CD1c-positive myeloid dendritic cell (primary cell): ENCODE measurements around the gene PBOV1.
A peak's percentile ranks its signal among the peaks of the same experiment; 100 is the strongest.

ENCODE experiments used
- DNase-seq: peaks from one replicate; pipeline ENCODE4 v3.0.0-alpha.2; 2016; ENCODE audit errors: extremely low spot score

PBOV1 gene

DNA sequence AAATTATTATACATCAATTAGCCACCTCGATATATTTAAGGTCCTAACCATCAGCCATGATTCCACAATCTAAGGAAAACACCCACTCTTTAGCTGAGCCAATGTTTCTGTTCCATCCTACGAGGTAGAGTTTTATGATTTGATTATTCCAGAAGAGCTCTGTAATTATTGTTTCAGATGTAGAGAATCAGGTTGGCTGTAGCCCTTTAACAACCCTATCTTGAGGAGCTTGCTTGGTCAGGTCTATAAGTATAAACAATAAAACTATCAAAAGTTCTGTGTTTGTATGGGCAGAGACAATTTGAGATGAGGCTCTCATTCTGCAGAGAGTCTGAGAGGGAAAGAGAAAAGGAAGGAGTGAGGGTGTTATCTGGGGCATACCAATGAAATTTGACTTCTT is at the start of gene PBOV1:
Gene PBOV1 (minus strand): TSS at position 43 of the 400 bp plus-strand sequence. CDS start 96 bp downstream, outside the sequence.
- no peak for DNase-seq

DNA sequence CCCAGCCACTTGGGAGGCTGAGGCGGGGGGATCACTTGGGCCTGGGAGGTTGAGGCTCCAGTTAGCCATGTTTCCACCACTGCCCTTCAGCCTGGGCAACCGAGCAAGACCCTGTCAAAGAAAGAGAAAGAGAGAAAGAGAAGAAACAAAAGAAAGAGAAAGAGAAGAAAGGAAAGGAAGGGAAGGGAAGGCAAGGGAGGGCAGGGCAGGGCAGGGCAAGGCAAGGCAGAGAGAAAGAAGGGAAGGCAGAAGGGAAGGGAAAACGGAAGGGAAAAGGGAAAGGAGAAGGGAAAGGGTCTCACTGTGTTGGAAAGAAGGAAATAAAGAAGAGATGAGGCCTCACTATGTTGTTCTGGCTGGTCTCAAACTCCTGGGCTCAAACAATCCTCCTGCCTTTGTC is 47.8 kb upstream of the PBOV1 start:
- no peak for DNase-seq

DNA sequence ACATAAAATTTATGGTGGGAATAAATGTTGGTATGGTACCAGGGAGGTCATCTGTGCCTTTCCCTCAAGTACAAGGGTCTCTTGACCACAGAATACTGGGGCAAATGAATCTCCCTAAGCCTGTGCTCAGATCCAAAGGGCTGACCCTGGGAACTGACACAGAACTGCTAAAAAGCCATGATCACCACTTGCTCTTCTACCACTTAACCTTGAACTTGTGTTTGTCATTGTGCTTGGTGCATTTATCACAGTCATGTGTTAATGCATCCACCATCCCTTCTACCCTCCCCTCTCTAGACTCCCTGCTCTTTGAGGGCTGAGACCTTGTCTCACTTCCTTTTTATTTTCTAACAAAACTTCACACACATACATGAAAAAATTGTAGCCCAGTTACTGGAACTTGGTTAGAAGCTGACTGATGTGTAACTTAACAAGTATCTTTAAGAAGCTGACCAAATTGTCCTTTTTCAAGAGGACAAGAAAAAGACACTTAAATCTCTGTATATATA is 46.1 kb upstream of the PBOV1 start:
- peak; percentile 3 for DNase-seq

GRCh38 chr6:138263963-138264362 is 45.7 kb upstream of the PBOV1 start:
- DNase-seq: no peak

DNA sequence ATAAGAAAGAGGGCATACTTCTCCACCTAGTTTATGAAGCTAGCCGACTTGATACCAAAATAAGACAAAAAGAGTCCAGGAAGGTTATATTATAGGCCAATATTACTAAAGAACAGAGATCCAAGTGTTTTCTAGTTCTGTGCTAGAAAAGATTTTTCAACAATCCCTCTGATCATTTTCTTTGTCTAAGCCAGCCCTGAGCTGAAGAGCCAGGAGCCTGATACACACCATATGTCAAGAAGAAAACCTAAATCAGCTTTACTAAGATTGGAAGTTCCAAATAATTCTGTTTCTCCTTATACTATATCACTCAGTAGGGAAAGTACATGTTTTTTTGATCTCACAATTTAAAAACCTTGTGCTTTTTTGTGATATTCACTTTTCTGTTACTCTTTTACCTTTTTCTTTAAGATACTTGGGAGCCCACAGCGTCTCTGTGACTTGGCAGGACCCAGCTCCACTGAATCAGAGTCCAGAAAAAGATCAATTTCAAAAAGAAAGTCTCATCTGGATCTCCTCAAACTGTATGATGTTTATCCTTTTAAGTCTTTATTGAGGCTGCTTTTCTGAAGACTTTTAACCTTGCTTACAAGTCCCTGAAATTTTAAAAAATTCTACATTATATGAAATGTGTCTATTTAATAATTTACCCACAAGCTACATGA is 43.0 kb upstream of the PBOV1 start:
- DNase-seq: no peak

DNA sequence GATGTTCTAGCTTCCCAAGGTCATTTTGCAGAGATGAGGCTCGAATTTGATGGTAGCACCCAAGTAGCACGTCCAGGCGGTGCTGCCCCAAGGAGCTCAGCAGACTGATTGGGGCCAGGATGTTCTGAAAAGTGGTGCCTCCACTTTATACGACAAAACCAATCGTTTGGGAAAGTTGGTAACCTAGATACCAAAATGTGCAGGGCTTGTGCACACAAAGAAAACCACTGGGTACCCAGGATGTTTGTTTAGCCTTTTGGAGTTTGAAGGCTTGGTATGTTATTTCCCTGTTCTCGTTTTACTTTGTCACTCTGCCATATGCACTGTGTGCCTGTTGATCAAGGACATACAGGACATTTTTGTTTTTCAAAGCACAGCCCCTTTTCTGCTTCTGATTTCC is 40.7 kb upstream of the PBOV1 start:
- DNase-seq: no peak

- DNase-seq: no peak
Measured at GRCh38 chr6:138258197-138258596, 39.9 kb upstream of the PBOV1 start.

DNA sequence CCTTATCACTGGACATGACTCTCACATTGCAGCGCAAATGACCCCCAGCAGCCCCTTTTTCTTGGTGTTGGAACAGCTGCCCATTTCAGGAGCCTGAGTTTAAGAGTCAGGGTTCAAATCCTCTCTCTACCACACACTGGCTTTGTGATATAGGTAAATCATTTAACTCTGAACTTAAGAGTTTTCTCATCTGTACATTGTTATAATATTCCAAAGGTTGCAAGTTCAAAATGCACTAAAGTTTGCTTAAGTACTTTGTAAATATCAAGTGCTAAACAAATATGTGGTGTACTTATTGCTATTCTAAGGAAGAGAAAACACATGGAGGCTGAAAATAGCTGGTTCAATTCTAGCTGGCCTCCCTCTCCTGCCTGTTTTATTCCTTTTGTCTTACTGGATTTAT is 39.3 kb upstream of the PBOV1 start:
- DNase-seq: no peak

DNA sequence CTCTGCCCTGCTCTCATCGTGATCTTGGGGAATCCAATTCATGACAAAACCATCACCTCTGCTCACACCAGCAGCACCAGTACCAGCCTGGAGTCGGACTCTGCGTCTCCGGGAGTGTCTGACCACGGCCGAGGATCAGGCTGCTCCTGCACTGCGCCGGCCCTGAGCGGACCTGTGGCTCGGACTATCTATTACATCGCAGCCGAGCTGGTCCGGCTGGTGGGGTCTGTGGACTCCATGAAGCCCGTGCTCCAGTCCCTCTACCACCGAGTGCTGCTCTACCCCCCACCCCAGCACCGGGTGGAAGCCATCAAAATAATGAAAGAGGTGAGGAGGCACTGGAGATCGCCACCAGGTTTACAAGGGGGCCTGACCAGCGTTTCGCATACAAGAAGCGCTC is 37.2 kb upstream of the PBOV1 start:
- no peak for DNase-seq

DNA sequence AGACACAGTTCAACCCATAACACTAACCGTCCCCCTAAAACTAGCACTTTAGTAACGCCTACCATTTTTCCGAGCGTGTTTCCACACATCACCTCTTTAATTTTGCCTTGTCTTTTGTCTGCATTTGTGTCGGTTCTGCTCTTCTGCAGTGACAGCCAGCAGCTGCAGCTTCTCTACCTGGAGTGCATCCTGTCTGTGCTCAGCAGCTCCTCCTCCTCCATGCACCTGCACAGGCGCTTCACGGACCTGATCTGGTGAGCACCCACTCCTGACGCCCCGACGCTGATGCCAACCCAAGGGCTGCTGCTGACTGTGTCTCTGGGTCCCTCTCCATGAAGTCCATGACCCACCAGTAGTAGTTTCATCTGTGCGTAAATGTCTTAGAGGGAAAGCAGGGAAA is 35.4 kb upstream of the PBOV1 start:
- no peak for DNase-seq

GRCh38 chr6:138250513-138251247 is 32.4 kb upstream of the PBOV1 start:
- no peak for DNase-seq

- DNase-seq: no peak
Measured at GRCh38 chr6:138250053-138250452, 31.8 kb upstream of the PBOV1 start.

GRCh38 chr6:138248878-138249277 is 30.6 kb upstream of the PBOV1 start:
- no peak for DNase-seq

GRCh38 chr6:138248011-138248410 is 29.7 kb upstream of the PBOV1 start:
- no peak for DNase-seq

- no peak for DNase-seq
Measured at GRCh38 chr6:138246650-138247440, 28.6 kb upstream of the PBOV1 start.

GRCh38 chr6:138245751-138246150 is 27.5 kb upstream of the PBOV1 start:
- no peak for DNase-seq

GRCh38 chr6:138242987-138243592 is 24.8 kb upstream of the PBOV1 start:
- no peak for DNase-seq

DNA sequence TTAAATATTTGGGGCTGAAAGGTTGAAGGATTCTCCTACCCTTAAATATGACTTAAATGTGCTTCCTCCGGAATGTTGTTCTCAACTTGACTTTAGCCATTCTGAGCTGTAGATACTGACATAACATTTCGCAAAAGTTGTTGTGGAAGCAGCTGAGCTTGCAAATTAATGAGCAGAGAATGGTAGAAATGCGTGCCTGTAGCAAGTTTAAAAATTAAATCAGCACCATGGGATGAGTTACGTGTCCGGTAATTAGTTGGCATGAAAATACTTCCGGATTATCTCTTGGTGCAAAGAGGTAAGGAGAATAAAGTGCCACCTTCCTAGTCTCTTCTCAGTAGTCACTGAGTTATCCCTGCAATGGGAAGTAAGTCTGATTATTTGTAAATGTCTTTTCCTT is 23.6 kb upstream of the PBOV1 start:
- DNase-seq: no peak

DNA sequence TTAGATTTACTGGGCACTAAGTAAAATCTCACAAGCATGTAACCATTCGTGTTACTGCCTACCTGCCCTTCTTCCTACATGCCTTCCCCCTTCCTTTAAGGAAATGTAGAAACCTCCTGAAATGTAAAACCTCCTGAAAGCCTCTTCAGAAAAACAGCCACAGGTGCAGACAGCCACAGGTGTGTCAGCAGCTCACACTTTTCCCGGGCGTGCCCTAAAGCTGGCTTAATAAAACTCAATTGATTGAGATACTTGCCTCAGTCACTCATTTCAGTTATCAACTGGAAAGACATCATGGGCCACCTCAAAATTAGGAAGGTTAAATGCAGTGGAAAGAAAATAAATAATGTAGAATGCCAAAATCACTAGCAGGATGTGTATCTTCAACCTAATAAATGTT is 23.1 kb upstream of the PBOV1 start:
- no peak for DNase-seq

GRCh38 chr6:138240476-138241245 is 22.4 kb upstream of the PBOV1 start:
- no peak for DNase-seq

- no peak for DNase-seq
Measured at GRCh38 chr6:138239774-138240173, 21.5 kb upstream of the PBOV1 start.
